ENCODE measurements around the gene C1orf35.

The C1orf35 gene

GRCh38 chr1:228109073-228109961 lies 6.2 kb upstream of the C1orf35 start, which contains the start of gene MRPL55:
TSS of gene MRPL55 (minus strand) at chr1:228109299. CDS start at chr1:228108260, 1,039 bp downstream.
- Histone ChIP-seq H3K27ac (peak within 1 kb of the TSS; percentile 93 to 96), H3K4me3 (peak within 1 kb of the TSS; percentile 92)
- peak; percentile 99 for DNase-seq (ENCODE audit: low spot score)
- no peak for TF ChIP-seq CTCF (IDR thresholded peaks at IDR 0.05)

GRCh38 chr1:228108742-228109072 lies 5.6 kb upstream of the C1orf35 start:
- TF ChIP-seq CTCF (IDR thresholded peaks at IDR 0.05): no peak
- H3K27ac ChIP-seq: peak overlapping the region; percentile 93 to 96
- DNase-seq (ENCODE audit: low spot score): no peak
- H3K4me3 ChIP-seq: peak overlapping the region; percentile 92

- TF ChIP-seq CTCF (IDR thresholded peaks at IDR 0.05): no peak
- Histone ChIP-seq H3K4me3 (peak overlapping the region; percentile 92), H3K27ac (peak overlapping the region; percentile 93 to 96)
- no peak for DNase-seq (ENCODE audit: low spot score)
Observed at GRCh38 chr1:228108055-228108690, 5.0 kb upstream of the C1orf35 start.

- no peak overlapping the region for H3K4me3 ChIP-seq
- H3K27ac ChIP-seq: no peak overlapping the region
- no peak for DNase-seq (ENCODE audit: low spot score)
Observed at GRCh38 chr1:228107636-228108035, 4.5 kb upstream of the C1orf35 start.

GRCh38 chr1:228106800-228107054 lies 3.6 kb upstream of the C1orf35 start:
- no peak for DNase-seq (ENCODE audit: low spot score)
- no peak for TF ChIP-seq CTCF (IDR thresholded peaks at IDR 0.05)
- no peak overlapping the region for H3K27ac ChIP-seq
- no peak overlapping the region for H3K4me3 ChIP-seq

More at GRCh38 chr1:228107636-228108035, 4.5 kb upstream of the C1orf35 start:
- TF ChIP-seq CTCF (IDR thresholded peaks at IDR 0.05): no peak

- H3K27ac ChIP-seq: no peak overlapping the region
- DNase-seq (ENCODE audit: low spot score): no peak
- H3K4me3 ChIP-seq: no peak overlapping the region
- no peak for TF ChIP-seq CTCF (IDR thresholded peaks at IDR 0.05)
Observed at GRCh38 chr1:228105996-228106799, 3.1 kb upstream of the C1orf35 start.

Measured in coronary artery (tissue), 2 donors.